Cardiac fibroblast (primary cell): ENCODE results near the gene SERP2.

Source experiments
- DNase-seq, 2 donors: peaks; one replicate each; pipeline versions ENCODE4 v3.0.0 to v3.0.0-alpha.2; 2010; ENCODE audit warnings: low read depth in 2 of 2
- H3K4me3 ChIP-seq, 2 donors: replicated peaks in 1 of 2; 1 replicate in 1 of 2; 2 replicates in 1 of 2; pipeline ENCODE4 v1.5.1; 2011; ENCODE audit warnings: low read depth in 2 of 2, low read length in 2 of 2, mild to moderate bottlenecking in 2 of 2, moderate library complexity in 1 of 2
- TF ChIP-seq, protein P1 (sequence below): IDR thresholded peaks from one replicate; pipeline ENCODE4 v1.5.1; 2011; ENCODE audit warnings: low read depth, mild to moderate bottlenecking, low read length, inconsistent platforms

SERP2 gene

DNA sequence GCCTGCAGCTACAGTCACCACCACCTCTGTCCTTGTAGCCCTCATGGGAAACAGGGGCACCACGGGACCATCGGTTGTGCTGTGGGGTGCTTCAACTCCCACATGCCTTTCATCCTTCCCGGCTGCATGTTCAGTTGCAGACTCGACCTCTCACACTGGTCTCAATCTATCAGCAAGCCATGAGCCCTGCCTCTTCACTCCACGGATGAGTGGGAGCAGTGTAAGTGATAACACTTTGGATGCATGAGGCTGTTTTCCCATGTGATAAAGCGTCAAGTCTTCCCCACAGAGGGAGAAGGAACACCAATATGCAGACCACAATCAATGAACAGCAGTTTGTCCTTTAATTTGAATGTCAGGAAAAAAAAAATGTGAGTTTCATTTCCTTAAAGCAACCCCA is 12.2 kb downstream of the SERP2 start:
- no peak for DNase-seq
- TF ChIP-seq, protein P1, sequence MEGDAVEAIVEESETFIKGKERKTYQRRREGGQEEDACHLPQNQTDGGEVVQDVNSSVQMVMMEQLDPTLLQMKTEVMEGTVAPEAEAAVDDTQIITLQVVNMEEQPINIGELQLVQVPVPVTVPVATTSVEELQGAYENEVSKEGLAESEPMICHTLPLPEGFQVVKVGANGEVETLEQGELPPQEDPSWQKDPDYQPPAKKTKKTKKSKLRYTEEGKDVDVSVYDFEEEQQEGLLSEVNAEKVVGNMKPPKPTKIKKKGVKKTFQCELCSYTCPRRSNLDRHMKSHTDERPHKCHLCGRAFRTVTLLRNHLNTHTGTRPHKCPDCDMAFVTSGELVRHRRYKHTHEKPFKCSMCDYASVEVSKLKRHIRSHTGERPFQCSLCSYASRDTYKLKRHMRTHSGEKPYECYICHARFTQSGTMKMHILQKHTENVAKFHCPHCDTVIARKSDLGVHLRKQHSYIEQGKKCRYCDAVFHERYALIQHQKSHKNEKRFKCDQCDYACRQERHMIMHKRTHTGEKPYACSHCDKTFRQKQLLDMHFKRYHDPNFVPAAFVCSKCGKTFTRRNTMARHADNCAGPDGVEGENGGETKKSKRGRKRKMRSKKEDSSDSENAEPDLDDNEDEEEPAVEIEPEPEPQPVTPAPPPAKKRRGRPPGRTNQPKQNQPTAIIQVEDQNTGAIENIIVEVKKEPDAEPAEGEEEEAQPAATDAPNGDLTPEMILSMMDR: no peak
- H3K4me3 ChIP-seq: no peak overlapping the region

DNA sequence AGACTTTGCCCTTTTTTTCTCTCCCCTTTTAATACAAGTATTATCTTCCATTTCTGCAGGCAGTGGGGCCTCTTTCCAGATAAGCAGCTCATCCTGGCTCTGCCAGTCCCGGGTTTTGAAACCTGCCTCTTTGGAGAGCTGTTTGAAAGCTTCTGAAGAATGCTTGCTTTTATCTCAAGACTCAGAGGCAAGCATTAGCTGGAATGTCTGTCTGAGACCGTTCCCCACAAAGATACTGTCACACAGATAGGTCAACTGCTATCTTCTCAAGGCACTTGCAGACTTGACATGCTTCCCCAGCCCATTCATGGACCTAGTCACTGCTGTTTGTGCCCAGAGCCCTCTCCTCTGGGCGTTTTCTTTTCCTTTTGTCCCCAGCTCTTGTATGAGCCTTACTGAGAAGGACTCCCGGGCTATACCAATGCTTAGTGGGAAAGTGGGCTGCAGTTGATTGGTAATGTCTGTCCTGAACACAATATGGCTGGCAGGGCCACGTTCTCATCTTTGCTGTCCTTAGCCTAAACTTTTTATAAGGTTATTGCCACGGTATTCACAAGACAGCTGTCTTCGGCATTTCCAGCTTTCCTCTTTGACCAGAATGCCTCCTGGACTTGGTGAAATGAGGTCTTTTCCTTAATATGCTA is 13.4 kb downstream of the SERP2 start:
- no peak for DNase-seq
- TF ChIP-seq, protein P1: no peak
- no peak overlapping the region for H3K4me3 ChIP-seq

DNA sequence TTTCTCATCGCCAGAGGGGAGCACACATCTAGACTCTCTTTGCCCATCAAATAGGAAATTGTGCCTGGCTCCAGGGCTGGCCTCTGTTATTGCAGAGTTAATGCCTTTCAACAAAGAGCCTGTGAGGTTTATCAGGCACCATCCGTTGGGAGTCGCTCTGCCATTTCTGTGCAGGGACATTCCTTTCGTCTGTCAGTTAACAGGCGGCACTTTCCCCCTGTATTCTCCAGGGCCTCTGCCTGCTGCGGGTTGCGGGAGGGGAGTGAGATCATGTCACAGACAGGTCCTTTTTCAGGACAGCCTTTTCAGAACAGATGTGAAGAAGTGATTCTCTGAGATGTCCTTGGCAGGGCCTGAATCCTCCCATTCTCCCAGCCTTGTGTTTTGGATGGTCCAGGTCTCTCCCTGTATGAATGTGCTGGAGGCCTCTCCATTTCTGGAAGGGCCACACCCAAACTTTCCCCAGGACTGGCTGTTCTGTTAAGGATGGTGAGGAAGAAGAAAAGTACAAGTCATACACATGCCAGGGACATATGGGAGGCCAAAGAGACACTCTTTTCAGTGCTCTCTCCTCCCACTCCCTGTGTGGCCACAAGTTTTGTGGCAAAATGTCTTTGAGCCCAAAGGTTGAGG is 14.9 kb downstream of the SERP2 start:
- DNase-seq: no peak
- TF ChIP-seq, protein P1: no peak
- H3K4me3 ChIP-seq: no peak overlapping the region

DNA sequence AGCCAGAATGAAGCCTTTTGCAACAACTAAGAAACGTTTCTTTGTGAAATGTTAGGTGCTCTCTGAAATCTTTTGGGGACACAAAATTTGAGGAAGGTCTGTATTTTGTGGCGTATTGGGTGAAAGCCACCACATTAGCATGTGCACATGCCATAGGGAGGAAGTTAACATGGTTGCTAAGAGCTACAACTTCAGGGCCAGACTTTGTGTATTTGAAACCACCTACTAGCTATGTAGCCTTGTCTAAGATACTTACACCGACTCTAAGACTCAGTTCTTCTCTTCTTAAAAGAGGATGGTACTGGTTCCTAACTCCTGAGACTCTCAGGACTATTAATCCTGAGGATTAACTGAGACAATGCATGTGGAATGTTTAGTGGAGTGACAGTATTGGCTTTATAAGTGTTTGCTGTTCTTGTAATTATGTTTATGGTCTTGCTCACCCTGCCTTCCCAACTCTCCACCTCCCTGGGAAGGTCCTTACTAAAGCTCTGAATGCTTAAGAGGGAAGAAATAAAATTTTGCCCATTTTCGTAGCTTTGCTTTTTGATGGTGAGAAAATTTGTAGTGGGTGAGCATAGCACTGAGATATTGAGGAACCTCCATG is 15.5 kb downstream of the SERP2 start:
- TF ChIP-seq, protein P1: no peak
- no peak for DNase-seq
- no peak overlapping the region for H3K4me3 ChIP-seq

DNA sequence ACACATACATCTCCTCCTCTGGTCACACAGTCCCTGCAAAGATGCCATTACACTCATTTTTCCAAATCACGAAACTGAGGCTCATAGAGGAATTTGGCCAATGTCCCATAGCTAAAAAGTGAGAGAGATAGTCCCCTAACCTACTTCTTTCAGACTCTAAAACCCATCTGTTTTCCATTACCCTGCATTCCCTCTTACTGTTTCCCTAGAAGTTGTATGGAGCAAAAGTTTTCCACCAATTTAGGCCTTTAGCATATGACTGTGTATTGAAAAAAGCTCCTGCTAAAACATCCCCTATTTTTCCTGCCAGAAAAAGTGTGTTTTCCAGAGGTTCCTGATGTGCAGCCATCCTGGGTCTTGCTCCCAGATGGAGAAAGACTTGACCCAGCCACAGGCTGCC is 16.3 kb downstream of the SERP2 start:
- no peak overlapping the region for H3K4me3 ChIP-seq
- TF ChIP-seq, protein P1: no peak
- no peak for DNase-seq

DNA sequence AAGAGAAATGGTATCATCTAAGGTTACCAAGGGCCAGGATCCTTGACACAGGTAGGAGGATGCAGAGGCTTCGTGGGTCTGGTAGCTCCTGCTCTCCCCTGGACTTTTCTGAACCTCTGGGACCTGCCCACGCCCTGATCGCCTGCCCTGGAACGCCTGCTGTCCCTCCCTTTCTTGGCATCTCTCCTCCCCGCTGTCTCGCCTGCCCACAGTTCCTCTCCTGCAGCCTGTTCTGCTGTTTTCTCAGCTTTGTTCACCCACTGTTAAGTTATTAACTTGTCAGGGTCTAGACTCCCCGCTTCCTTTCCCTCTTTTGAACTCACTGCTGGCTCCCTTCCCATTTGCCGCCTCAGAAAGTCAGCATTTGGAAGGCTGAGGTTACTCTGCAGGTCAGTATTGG is 19.8 kb downstream of the SERP2 start:
- TF ChIP-seq, protein P1: no peak
- H3K4me3 ChIP-seq: no peak overlapping the region
- no peak for DNase-seq

DNA sequence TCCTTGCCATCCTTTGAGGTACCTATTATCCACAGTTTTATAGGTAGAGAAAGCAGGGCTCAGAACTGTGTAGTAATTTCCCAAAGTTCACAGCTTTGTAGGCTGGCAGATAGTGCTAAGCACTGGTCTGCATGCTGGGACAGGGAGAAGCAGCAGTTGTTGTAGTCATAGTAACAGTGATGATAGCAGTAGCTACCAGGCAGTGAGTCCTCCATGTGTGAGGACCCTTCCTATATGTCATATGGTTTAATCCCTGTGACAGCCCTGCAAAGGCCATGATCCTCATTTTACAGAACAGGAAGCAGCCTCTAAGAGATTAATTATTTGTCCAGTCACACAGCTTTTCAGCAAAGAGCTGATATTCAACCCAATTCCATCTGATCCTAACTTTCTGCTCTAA is 21.0 kb downstream of the SERP2 start:
- TF ChIP-seq, protein P1: no peak
- H3K4me3 ChIP-seq: no peak overlapping the region
- no peak for DNase-seq
